ENCODE data around the gene LRRC4C.

The LRRC4C gene

DNA sequence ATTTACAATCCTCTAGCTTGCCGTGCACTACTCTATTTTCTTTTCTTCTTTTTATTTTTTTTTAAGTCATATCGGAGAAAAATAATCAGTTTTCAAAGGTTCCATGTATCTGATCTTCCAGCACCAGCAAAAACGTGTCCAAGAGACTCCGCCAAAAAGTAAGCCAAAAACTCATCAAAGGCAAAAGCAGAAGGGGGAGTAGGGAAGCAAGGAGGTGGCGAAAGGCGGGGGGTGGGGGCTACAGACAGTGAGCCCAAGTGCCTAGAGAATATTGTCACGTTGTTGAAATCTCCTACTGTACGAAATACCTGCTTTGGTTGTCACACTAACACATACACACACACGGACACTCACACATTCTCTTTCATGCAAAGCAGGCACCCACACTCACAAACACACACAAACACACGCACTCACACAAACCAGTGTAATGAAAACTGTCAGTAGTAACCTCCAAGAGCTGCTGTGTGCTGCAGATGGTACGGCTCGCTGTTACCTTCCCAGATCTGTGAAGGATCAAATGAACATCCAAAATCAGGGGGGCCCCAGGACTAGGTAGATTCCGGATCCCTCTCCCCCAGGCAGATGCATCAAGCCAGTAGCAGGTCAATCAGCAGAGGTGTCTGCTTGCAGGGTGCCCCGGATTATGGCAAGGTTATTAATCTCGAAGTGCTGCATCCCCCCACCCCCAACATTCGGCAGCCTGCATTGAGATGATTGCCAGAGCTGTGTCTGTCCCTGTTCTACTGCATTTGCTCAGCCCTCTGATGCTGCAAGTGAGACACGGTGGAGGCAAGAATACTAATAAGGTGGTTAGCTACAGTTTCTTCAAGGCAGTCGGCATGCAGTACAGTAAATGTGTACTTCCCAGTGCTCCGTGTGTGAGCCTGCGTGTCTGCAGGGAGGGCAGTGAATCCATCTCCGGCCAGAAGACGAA is at the start of gene LRRC4C:
Gene LRRC4C (minus strand): TSS at position 188 of the 937 bp plus-strand sequence.
- DNase-seq = no peak

- DNase-seq = no peak
These were observed 48.7 kb upstream of the LRRC4C start for GRCh38 chr11:41508121-41508520.

GRCh38 chr11:41499429-41499828 is 40.0 kb upstream of the LRRC4C start:
- DNase-seq = no peak

- no peak for DNase-seq
These were observed 39.3 kb upstream of the LRRC4C start for GRCh38 chr11:41498726-41499125.

DNA sequence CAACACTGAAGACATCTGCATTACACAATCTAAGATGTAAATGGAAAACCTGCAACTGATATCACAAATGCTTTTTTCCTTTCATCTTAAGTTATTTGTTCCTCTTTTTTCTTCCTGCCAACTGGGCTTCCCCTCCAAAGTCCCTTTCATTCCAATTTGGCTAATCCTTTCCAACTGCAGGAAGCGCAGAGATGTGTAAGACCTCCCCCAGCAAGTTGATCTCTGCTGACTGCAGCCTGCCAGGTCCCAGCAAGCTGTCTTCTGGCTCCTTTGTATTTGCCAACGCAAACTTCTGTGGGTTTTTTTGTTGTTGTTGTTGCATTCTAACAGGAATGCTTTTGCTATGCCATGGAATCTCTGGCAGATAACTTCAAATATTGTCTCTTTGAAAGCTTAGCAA is 38.5 kb upstream of the LRRC4C start:
- no peak for DNase-seq

DNA sequence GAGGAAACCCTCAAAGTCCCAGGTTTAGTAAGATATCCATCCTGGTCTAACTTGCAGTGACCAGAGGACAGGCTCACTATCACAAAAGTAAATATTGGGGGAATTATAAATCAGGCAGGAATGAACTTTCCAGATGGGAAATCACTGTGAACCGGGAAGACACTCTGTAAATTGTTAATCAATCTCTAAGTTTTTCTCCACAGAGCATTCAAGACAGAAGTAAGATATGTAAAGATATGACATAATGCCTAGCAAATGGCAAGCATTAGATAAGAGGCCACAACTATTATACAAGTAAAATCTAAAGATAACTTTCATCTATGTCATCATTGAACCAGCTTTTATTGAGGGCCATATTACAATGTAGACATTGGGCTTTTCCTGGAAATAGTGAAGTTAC is 35.3 kb upstream of the LRRC4C start:
- DNase-seq = no peak

GRCh38 chr11:41486424-41486823 is 27.0 kb upstream of the LRRC4C start:
- no peak for DNase-seq

DNA sequence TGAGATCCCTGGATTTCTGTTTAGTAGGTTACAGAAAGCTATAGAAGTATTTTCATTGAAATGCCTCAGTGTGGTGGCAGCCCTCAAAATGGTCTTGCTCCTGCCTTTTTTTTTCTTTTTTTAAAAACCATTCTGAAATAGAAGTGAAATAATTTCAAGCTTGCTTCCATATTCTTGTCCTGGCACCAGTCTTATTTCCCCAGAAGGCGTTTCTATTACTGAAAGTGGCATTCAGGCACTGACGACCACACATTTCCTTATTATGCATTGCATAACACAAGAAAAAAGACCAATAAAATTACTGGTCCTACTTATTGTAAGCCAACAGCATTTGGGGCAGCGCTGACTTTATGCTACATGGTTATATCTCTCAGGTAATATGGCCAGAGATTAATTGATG is 24.5 kb upstream of the LRRC4C start:
- no peak for DNase-seq

- no peak for DNase-seq
These were observed 19.7 kb upstream of the LRRC4C start for GRCh38 chr11:41479179-41479578.

DNA sequence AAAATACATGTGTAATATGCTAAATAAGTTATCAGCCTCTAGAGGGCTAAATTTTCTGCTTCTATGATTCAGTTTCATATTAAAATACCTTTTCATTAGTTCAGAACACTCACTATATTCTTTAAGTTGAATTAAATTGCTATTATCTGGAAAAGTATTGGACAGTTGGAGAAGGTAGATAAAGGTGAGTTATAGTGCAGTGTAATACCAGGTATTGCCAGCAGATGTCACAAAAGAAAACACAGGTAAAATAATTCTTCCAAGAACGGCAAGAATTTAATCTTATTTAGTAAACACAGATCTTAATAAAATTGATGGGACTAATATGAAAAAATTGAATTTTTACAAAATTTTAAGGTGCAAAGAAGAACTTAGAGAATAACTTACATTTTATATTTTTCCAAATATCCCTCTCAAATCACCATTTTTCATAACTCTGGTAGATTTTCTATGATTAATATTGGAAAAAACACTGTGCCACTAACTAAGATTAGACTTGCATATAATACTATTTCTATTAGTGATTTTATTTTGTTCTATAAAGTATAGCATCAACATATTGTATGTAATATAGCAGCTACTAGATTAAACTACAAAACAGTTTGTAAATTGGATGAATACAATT is 1.7 kb upstream of the LRRC4C start:
- DNase-seq = no peak

DNA sequence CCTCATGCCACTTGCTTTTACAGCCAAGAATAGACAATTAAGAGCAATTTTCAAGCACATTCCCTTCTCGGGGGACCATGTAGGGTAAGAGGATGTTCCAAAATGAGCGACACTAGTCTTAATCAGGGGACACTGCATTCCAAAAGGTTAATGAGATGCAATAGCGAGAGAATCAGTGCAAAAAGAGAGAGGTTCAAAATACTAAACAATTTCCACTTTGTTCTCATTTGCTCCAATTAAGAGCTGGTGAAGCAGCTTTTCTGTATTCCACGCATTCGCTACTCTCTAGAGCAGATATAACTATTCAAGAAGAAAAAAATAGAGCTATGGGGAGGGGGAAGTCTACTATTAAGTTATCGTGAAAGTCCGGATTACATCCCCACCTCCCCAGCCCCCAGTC is 811 bp downstream of the LRRC4C start:
- no peak for DNase-seq

GRCh38 chr11:41458154-41458553 is 1.3 kb downstream of the LRRC4C start:
- no peak for DNase-seq

DNA sequence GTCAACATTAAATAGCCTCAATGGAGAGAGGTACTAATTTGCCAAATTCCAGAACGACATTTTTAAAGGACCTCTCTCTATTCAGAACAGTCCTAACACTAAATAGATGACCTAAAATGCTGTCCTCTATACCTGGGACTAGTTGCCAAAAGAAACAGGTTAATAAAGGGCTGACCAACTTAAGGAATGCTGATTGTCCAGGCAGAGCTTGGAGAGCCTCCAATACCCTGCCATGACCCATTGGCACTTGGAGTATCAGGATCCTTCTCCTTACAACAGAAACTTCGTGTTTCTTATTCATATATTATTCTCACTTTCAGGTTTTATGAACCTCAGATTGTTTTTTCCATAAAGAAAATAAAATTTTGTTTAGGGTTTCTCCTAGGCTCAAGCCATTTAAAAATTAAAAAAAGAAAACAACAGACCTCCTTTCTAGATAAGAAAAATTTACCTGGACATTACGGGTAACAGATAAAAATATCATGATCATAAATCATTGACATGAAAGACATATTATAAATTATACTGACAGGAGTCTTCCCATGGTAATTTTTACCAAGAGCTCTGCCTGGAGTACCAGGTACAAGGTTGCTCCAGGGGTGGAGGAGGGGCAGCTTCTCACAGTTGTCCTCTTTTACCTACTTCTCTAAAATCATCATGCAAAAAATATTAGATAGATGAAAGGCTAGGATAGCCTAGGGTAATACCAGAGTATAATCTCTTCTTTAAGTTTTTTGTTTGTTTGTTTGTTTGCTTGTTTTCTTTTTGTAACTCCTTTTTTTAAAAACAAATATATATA is 2.0 kb downstream of the LRRC4C start:
- no peak for DNase-seq

DNA sequence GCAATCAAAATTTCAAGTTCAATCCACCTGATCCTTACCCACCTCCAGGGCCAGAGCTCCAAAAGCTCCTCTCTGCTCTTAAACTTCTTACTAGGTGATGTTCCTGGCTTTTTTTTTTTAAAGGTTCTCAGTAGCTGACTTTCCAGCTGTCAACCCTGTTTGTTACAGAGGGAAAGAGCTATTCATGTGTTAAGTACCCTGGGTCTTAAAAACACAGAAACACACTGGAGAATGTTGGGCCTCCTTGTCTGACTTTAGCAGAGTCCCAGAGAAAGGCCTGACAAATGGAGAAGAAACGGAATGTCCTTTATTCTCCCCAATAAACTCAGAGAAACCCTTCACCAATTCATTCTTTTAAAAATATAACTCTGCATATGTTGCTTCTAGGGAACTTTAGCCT is 3.2 kb downstream of the LRRC4C start:
- no peak for DNase-seq

GRCh38 chr11:41451011-41451410 is 8.4 kb downstream of the LRRC4C start:
- DNase-seq = no peak

DNA sequence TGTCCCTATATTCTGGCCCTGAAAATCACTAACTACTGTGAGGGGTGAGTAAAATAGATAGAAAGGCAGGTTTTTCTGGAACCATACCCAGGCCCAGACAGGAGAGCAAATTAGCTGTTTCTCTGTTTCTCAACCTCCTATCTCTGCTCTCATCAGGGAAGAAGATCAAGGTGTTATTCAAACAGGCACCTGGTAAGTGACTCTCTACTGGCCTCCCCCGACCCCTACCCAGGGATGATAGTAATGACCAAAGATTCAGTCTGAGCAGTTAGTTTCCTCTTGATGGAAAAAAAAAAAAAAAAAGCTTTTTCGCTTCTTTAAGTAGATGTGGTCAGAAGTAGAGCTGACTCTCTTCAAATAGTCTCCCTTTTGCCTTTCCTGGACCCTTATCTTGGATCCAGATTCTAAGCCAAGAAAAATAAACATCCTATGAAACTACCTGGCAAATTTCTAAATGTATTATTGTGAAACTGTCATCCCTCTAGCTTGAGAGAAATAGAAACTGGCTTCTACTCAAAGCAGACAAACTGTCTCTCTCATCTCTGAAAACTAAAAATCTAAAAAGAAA is 9.9 kb downstream of the LRRC4C start:
- DNase-seq = no peak

DNA sequence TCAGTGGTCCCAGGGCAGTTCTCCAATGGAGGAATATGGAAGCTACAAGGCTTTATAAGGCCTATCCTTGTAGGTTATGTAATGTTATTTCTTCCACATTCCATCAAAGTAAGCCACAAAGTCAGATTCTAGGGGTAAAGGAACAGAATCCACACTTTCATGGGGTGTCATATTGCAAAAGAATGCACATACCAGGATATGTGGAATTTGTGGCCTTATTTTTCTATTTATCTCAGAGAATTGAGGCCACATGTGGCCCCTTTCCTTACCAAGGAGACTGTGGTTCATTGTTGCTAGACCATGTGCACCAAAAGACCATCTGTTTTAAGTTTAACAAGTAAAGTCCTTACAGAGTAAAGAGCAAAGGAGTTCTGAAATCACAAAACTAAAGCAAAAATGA is 12.9 kb downstream of the LRRC4C start:
- DNase-seq = no peak

DNA sequence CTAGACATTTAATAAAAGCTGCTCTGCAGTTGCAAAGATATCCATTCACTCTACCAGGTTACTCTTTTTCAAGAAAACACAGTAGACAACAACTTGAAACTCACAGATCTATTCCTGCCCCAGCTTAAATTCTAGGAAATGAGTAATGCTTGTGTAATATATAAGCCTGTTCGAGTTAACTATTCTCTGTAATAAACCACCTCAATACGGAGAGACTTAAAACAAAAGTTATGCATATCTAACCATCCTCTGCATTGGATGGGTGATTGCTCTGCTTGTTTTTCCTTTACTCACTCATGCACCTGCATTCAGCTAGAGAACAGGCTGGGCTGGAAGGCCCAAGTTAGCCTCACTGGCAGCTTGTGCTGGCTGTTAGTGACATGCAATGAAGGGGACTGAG is 13.3 kb downstream of the LRRC4C start:
- no peak for DNase-seq

DNA sequence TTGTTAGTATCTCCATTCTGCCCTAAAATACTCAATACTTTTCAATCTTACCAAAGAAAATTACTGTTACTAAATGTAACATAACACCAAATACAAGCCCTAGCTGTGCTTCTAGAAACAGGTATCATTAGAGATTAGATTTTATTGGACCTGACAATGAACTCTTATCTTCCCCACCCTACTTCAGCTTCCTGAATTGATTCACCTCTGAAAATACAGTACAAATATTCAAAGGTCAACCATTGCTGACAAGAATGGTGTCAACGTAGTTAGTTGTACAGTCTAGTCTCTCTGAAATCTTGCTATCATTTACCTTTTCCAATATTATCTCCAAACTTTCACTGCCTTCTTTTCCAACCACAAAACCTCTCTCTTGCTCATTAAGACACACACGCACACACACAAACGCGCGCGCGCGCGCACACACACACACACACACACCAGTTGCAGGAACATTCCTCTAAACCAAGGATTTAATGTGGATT is 22.4 kb downstream of the LRRC4C start:
- no peak for DNase-seq

DNA sequence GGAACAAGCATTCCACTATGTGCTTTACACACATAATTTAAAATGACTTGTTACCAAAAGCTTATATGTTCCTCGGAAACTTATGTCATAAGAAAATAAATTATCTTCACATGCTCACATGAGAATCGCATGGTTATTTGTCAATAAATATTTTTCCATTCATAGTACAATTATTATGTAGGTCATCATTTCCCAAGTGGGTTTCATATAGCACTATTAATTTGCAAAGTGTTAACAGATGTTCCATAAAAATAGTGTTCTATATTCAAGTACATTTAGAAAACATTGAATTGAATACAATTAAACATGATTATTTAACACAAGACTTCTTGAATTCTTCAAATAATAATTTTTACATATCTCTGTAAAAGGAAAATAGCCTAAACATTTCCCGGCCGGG is 23.9 kb downstream of the LRRC4C start:
- no peak for DNase-seq

DNA sequence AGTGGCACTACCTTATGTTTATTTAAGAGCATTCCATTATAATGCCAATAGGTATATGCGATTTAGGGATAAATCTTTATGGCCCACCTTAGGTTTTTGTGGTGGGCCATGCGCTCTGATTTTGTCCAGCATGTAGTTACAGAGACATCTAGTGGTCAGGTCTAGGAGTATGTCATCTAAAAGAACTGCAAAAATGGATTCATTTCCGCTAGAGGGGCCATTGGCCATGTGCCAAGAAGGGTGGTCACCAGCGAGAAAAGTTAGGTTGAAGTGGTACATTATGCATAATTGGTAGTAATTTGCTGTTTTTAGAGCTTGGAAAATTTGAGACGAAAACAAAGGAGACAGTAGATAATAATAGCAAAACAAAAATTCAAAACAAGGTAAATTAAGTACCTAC is 27.7 kb downstream of the LRRC4C start:
- no peak for DNase-seq

GRCh38 chr11:41419901-41420300 is 39.6 kb downstream of the LRRC4C start:
- no peak for DNase-seq
